Right ventricle myocardium inferior (tissue), 1 donor: Measurements from ENCODE around the gene F11. TPM values are rescaled to one million over a fixed set of nuclear protein-coding genes. Genes with fewer than 3 reads are reported as not detected.
"Not testable (repeated sequence)": the region's sequence is repeated elsewhere in the genome, so short reads cannot be mapped to it uniquely, and the experiment has no call there.

Source experiments
- ATAC-seq: fragments of 200-7000 bp; cut with Tn5 transposase; one replicate; pipeline ENCODE4 v1.9.1; 2020; ENCODE audit warnings: mild to moderate bottlenecking, moderate library complexity
- DNase-seq: peaks from one replicate; pipeline ENCODE4 v3.0.0; 2021; ENCODE audit errors: missing footprints
- intact Hi-C: fragments of 100-400 bp; cut with DNase I; formaldehyde crosslinking; loops from one replicate; pipeline ENCODE4 v1.11.0; 2022
- total RNA-seq: library from RNA; stranded (reverse); fragmentation: NEBNext Ultra II Directional; extraction: Animal tissue kit (Norgen Biotek cat#: 25700); gene quantifications from one replicate; pipeline ENCODE4 v1.2.1, GENCODE V29; 2021
- donor health status: DM: no; HTN: yes; CAD: no; lungs with severe emphysema.

The F11 gene
- total RNA-seq, 1 donor from 2014 or later: not detected

DNA sequence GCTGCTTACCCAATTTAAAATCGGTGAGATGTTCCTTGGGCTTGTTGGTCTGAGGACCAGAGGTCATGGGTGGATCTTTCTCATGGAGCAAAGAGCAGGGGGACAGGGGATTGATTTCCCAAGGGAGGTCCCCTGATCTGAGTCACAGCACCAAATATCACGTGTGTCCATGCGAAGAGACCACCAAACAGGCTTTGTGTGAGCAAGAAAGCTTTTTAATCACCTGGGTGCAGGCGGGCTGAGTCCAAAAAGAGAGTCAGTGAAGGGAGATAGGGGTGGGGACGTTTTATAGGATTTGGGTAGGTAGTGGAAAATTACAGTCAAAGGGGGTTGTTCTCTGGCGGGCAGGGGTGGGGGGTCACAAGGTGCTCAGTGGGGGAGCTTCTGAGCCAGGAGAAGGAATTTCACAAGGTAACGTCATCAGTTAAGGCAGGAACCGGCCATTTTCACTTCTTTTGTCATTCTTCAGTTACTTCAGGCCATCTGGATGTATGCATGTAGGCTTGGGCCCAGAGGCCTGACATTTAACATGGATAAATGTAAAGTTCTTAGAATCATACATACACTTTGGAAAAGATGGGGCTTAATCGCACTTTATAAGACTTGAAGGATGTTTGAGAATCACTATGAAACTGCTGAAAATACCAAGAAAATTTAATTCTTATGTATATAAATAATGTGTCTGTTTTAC lies 18.8 kb upstream of the F11 start:
- ATAC-seq, DNase-seq, intact Hi-C loops: not testable (repeated sequence)

DNA sequence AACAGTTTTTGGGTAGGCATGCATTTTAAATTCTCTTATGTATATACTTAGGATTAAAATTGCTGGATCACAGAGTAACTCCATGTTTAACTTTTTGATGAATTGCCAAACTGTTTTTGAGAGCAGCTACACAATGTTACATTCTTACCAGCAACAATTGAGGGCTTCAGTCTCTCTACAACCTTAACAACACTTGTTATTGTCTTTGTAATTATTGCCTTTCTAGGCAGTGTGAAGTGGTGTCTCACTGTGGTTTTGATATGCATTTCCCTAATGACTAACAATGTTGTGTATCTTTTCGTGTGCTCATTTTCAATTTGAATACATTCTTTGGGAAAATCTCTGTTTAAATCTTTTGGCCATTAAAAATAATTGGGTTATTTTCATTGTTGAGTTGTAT lies 17.3 kb upstream of the F11 start:
- no peak for ATAC-seq
- intact Hi-C loops: no loop called here
- no peak for DNase-seq

DNA sequence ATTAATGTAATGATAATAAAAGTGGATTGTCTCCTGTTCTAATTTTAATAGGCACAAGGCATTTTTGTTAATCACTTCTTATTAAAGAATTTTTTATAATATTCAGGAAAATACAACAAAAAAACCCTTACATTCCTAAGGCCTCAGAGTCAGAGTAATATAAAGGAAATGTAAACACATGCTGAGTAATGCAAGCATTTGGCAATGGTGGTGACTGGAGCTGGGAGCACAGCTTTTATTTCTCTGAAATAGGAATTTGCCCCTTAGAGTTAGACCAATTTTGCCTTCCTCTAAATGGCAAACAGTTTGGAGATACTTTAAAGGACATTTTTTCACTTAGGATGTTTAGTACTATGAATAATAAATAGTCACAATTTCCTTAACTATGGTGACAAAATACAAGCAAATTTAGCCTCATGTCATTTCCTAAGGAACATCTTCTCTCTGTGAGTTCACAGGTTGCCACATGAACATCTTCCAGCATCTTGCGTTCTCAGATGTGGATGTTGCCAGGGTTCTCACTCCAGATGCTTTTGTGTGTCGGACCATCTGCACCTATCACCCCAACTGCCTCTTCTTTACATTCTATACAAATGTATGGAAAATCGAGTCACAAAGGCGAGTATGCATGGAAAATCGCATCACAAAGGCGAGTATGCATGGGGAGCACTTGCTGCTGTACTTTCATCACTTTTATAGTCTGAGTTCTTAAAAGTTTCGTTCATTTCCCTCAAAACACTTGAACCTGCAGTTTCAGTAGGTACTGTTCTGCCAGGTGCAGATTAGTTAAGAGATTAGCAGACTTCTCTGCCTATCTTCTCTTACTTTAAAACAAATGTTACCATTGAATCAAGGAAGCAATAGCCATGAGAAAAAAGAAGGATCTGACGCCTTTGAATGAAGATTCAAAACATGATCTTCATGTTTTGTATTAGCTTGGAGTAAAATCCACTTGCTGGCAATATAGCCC lies 15.9 kb upstream of the F11 start:
- DNase-seq (no peak), ATAC-seq (no peak)
- intact Hi-C loops: no loop called here

DNA sequence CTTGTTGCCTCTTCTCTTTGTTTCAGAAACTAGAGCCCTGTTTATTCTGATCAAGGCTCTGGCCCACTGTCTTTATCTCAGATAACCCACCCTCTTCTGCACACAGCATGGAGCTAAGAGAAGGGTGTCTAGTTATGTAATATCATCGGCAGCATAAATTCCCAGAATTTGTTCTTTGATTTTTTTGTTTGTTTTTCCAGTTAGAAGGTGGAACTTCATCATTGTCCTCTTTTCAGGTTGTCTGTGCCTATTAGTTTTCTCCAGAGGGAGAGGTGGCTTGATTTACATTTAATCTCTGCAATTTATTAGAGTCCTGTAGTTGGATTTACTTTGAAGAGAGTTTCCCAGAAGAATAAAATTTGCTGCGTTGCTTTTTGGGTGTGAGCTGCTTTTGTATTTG lies 15.2 kb upstream of the F11 start:
- ATAC-seq: no peak
- DNase-seq: no peak
- intact Hi-C loops: no loop called here

DNA sequence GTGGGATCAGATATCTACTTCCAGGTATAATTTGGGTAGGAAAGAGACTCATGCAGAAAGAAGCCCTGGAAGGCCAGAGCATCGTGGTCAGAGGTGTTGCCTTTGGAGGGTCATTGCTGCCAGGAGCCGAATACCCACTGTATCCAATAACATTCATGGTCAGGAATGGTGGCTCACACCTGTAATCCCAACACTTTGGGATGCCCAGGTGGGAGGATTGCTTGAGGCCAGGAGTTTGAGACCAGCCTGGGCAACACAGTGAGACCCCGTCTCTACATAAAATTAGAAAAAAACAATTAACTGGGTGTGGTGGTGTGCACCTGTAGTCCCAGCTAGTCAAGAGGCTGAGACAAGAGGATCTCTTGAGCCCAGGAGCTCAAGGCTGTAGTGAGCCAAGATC lies 10.9 kb upstream of the F11 start:
- ATAC-seq (no peak), DNase-seq (no peak)
- intact Hi-C loops: no loop called here

DNA sequence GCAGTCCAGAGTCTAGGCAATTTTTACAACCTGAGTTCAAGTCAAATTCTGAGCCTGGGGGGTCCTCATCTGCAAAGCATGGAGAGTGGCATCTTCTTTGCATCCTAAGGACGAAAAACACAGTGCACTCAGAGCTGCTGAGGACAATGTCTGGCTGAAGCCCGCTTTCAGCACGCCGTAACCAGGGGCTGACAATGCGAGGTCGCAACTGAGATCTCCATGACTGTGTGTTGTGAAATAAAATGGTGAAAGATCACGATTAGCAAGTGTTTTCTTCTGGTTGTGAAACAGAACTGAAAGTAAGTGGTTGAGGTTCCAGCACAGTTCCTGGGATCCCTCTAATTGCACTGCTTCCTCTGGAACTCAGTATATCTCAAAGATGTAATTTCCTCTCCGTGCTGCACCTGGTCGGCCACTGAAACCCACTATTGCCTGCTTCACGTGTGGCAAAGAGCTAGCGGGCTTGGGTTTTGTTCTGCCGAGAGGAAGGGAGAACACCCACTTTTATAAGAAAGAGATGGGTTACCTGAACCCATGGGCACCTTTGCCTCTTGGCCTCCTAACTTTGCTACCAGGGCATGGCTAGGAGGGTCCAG lies 7.7 kb upstream of the F11 start:
- DNase-seq (no peak), ATAC-seq (no peak)
- intact Hi-C loops: no loop called here

DNA sequence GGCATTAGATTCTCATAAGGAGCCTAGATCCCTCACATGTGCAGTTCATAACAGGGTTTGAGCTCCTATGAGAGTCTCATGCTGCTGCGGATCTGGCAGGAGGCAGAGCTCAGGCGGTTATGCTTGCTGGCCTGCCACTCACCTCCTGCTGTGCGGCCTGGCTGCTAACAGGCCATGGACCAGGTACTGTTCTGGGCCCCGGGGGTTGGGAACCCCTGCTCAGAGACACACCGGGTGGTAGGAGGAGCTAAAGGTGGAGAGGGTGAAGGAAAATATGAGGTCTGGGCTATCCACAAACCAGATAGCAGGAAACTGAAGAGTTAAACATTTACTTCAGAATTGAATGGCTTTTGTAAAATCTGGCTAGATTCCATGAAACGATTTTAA lies 5.9 kb upstream of the F11 start:
- no peak for ATAC-seq
- intact Hi-C loops: no loop called here
- DNase-seq: no peak

DNA sequence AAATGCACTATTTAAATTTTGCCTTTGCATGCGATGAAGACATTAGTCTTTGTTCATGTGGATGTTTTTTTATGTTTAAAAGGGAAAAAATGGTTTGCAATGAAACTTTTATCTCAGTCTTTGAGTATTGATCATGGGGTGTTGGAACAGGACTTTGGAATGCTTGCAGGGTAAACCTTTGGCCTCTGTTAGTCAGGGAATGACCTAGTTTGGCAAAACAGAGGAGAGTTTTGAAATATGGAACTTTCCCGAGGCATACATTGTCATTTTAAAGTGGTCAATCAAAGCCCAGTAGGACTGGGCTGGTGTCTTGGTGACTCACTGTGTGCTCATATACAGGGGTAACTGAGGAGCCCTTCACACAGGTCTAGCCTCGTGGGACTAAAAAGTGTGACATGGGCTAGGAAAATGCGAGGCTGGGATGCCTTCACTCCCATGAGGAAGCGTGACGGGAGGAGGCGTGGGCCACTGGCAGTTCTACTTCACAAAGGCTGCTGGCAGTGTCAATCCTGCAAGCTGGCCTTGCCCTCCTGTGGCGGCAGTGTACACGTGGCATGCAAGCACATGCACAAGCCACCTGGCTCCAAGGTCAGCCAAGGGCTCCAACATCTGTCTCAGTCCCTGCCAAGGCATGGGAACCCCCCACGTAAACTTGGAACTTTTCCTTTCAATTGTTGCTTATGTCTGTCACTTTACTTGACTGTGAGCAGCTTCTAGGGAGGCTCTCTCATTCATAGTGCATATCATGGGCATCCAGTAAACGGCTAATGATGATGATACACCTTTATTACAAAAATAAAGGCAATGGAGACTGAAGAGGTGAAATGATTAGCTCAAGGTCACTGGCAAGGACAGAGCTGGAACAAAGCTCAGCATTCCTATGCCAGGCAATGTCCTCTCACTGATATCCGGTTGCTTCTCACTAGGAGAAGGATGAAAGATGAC lies 5.2 kb upstream of the F11 start:
- intact Hi-C loops: no loop called here

DNA sequence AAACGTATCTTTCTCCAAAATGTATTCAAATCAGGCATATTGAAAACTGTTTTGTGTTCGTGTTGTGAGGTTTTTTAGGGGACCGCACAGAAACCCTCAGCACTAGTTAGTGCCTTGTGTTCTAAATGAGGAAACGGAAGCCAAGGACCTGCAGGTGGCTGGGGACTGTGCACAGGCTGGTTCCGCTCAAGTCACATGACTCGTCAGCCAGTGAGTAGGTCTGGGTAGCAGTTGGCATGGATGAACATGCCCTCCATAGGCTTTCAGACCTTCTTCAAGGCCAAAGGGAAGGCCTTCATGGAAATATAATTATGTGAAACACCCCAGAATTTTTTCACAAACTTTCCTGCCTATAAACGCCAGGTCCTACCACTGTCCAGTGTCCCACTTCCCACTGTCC lies 1.3 kb upstream of the F11 start:
- DNase-seq: no peak
- intact Hi-C loops: no loop called here
- no peak for ATAC-seq

More for the DNA sequence above, 5.2 kb upstream of the F11 start:
- ATAC-seq (peak; percentile 31), DNase-seq (no peak)

DNA sequence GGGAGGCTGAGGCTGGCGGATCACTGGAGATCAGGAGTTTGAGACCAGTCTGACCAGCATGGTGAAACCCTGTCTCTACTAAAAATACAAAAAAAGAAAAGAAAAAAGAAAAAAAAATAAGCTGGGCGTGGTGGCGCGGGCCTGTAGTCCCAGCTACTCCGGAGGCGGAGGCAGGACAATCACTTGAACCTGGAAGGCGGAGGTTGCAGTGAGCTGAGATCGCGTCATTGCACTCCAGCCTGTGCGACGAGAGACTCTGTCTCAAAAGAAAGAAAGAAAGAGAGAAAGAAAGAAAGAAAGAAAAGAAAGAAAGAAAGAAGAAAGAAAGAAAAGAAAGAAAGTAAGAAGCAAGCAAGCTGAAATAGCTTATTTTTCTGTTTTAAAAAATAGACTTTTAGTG lies 739 bp upstream of the F11 start:
- intact Hi-C loops, DNase-seq, ATAC-seq: not testable (repeated sequence)

DNA sequence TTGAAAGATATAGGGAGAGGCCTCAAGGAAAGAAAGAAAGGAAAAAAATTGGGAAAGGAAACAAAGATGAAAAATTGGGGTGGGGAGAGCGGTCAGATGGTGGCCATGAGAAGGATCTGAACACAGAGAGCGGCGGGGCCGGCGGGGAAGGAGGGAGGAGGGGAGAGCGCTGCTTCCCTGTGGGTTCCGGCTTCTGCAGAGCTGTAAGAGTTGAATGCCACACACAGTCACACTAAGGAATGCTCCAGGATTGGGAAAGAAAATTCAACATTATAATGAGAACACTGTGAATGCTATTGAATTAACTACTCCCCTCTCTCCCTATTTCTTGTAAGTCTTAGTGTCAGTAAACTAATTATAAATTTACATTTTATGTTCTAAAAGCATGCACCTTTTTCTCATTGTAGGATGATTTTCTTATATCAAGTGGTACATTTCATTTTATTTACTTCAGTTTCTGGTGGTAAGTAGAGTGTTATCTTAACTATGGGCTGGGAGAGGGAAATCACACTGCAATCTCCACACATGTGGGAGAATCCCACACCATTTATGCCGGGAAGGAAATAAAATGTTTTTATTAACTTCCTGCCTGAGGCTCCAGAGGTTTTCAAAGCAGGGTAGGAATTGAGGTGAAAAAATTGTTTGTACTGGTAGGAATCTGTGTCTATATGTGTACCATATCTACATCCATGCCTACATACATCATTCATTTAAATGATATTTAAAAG lies 904 bp downstream of the F11 start:
- ATAC-seq (peak; percentile 44), DNase-seq (no peak)
- intact Hi-C loops: no loop called here

DNA sequence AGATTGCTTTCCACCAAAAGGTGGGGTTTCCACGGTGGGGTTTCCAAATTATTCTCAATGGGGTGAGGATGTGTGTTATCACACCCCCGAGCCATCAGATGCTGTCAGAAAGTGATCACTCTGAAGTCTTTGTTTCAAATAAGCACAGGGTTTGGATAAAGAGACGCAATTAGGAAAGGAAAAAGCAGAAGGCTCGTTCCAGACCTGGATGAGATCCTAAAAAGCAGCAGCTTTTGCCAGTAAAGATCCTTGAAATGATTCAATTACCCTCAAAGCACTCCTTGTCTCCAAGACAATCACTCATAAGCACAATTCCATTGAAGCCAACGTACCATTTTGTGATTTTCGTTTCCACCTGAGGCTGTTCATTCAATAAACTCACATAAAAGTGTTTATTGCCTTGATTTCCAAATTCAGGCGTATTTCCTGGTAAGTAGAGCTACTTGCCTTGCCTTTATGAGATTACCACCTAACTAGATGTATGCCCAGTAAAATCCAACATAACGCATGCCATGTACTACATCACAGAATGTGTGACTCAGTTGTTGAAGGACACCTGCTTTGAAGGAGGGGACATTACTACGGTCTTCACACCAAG lies 5.2 kb downstream of the F11 start:
- intact Hi-C loops: no loop called here
- ATAC-seq: no peak
- no peak for DNase-seq

DNA sequence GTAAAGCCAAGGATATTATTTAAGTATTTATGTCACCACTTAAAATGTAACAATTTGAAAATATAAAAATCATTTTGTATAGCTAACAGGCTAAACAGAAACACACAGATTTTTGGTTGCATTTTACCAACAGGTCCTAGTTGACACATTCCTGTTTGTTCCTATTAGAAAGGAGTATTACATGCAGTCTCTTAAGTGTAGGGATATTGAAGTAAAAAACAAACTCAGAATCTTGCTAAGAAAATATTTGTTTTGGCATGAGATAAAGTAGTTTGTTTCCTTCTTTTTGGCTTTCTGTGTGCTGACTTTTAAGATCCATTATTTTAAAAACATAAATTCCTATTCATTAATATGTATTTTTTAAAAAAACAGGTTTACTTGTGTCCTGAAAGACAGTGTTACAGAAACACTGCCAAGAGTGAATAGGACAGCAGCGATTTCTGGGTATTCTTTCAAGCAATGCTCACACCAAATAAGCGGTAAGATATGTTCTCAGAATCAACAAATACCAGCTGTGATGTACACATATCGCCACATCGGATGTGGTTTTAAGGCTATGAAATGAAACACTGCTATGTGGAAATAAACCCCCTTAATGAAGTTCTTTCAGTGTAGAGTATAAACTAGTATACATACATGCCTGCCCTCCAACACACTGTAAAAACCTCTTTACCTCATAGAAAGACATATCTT lies 6.9 kb downstream of the F11 start:
- intact Hi-C loops: no loop called here
- ATAC-seq (no peak), DNase-seq (no peak)

DNA sequence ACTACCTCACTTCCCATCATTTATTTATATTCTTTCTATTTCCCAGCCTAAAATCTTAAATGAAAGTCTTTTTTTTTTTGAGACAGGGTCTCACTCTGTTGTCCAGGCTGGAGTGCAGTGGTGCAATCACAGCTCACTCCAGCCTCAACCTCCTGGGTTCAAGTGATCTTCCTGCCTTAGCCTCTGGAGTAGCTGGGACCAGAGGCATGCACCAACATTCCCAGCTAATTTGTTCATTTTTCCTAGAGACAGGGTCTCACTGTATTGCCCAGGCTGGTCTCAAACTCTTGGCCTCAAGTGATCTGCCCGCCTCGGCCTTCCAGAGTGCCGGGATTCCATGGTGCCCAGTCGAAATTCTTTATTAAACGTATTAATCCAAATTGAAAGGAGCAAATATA lies 7.4 kb downstream of the F11 start:
- DNase-seq, intact Hi-C loops, ATAC-seq: not testable (repeated sequence)

DNA sequence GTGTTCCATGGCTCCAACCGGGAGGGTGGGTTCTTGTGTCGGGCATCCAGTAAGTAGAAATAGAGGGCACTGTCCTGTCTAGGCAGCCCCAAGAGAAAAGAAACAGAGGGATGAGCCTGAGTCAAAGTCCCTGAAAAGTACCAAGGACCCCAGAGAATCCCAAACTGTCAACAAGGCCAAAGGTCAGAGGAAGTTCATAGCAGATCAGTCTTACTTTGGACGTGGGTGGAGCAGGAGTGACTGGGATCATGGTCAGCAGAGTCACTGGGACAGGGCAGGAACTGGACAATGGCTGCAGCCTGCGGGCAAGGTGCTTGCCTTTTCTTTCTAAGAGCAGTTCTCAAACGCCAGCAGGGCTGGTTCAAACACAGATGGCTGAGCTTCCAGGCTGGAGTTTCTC lies 17.3 kb downstream of the F11 start:
- intact Hi-C loops: no loop called here
- ATAC-seq: no peak
- no peak for DNase-seq

DNA sequence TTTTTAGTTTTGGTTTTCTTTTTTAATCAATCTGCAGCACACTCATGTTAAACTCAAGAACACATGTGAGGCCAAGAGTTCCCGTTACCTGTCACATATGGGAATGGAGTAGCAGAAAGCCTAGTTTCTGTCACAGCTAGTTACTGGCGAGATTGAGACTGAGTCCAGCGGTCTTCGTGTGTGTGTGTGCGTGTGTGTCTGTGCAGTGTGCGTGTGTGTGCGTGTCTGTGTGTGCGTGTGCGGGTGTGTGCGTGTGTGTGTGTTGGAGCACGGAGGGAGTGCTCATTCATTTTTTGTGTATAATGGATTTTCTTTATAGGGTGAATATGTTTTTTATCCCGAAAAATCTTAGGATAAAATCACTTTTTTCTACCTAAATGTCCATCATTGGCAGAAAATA lies 19.2 kb downstream of the F11 start:
- intact Hi-C loops: no loop called here
- DNase-seq (no peak), ATAC-seq (no peak)

DNA sequence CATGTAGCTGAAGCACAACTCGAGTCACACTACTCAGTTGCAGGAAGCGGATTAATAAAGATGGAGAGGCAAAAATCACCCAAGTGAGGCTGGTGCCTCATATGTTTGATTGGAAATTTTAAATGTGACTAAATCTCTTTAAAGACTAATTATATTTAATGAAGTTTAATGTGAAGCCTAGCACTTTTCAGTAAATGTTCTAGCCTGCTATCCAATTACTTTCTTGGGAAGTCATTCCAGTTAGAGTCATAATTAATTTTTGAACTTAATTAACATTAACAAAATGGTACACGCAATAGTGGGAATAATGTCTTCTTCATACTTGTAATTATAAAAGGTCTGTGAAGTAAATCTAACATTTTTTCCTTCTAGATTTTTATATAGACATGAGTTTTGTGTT lies 20.6 kb downstream of the F11 start:
- DNase-seq: no peak
- intact Hi-C loops: no loop called here
- no peak for ATAC-seq
